CD14-positive monocyte (primary cell): ENCODE data around the gene TMEM236. TPM values are rescaled to one million over a fixed set of nuclear protein-coding genes. Genes with fewer than 3 reads are reported as not detected.

Source experiments
- DNase-seq, 3 donors: peaks; one replicate each; pipeline ENCODE4 v3.0.0-alpha.2; 2011 to 2022
- H2AFZ ChIP-seq: 2 replicates; pipeline ENCODE4 v1.6.0; 2012; ENCODE audit warnings: mild to moderate bottlenecking, low read depth, low read length, inconsistent platforms; ENCODE audit not compliant: insufficient read depth, poor library complexity, severe bottlenecking
- H3K27ac ChIP-seq, 2 donors: 1 replicate in 1 of 2; 2 replicates in 1 of 2; pipeline ENCODE4 v1.5.1; 2012 to 2013; ENCODE audit warnings: low read length in 2 of 2, control low read depth in 1 of 2, inconsistent platforms in 1 of 2, low read depth in 1 of 2, mild to moderate bottlenecking in 1 of 2
- H3K27me3 ChIP-seq, 2 donors: one replicate each; pipeline versions ENCODE4 v1.6.0 to v1.6.1; 2011 to 2013; ENCODE audit warnings: low read length in 2 of 2; ENCODE audit not compliant: control insufficient read depth in 2 of 2, insufficient read depth in 2 of 2
- H3K36me3 ChIP-seq, 2 donors: replicated peaks in 1 of 2; 1 replicate in 1 of 2; 2 replicates in 1 of 2; pipeline versions ENCODE4 v1.5.1 to v1.6.1; 2012 to 2013; ENCODE audit warnings: low read length in 2 of 2, control low read depth in 1 of 2, inconsistent platforms in 1 of 2, mild to moderate bottlenecking in 1 of 2; ENCODE audit not compliant: insufficient read depth in 2 of 2, control insufficient read depth in 1 of 2
- H3K4me1 ChIP-seq, 2 donors: 1 replicate in 1 of 2; 2 replicates in 1 of 2; pipeline versions ENCODE4 v1.5.1 to v1.6.1; 2012 to 2013; ENCODE audit warnings: low read length in 2 of 2, control low read depth in 1 of 2, inconsistent platforms in 1 of 2, mild to moderate bottlenecking in 1 of 2, moderate library complexity in 1 of 2; ENCODE audit not compliant: insufficient read depth in 2 of 2, control insufficient read depth in 1 of 2
- H3K4me2 ChIP-seq: replicated peaks from 2 replicates; pipeline ENCODE3; 2012; ENCODE audit warnings: low read length, moderate library complexity, mild to moderate bottlenecking; ENCODE audit not compliant: poor library complexity, severe bottlenecking; ENCODE audit errors: extremely low read depth
- H3K4me3 ChIP-seq, 3 experiments: fragments of 200-600 bp in 1 of 3; sonication (generic) in 1 of 3; replicated peaks in 1 of 3; 1 replicate in 2 of 3; 2 replicates in 1 of 3; pipeline ENCODE4 v1.5.1; 2011 to 2013; ENCODE audit warnings: low read length in 3 of 3, mild to moderate bottlenecking in 3 of 3, control low read depth in 2 of 3, low read depth in 2 of 3, inconsistent platforms in 1 of 3, moderate library complexity in 1 of 3
- H3K79me2 ChIP-seq: 2 replicates; pipeline ENCODE4 v1.6.0; 2012; ENCODE audit warnings: mild to moderate bottlenecking, control low read depth, inconsistent platforms, low read length, moderate library complexity; ENCODE audit not compliant: insufficient read depth
- H3K9ac ChIP-seq: 2 replicates; pipeline ENCODE4 v1.6.0; 2017; ENCODE audit warnings: low read length, mild to moderate bottlenecking; ENCODE audit not compliant: insufficient read depth, poor library complexity, severe bottlenecking
- H3K9me3 ChIP-seq, 2 donors: replicated peaks in 1 of 2; 1 replicate in 1 of 2; 2 replicates in 1 of 2; pipeline versions ENCODE4 v1.5.1 to v1.6.1; 2012 to 2013; ENCODE audit warnings: low read length in 2 of 2, control low read depth in 1 of 2; ENCODE audit not compliant: control insufficient read depth in 1 of 2, insufficient read depth in 1 of 2
- H4K20me1 ChIP-seq: 2 replicates; pipeline ENCODE4 v1.6.0; 2012; ENCODE audit warnings: mild to moderate bottlenecking, low read length, control low read depth, moderate library complexity; ENCODE audit not compliant: insufficient read depth
- H3K27ac Mint-ChIP-seq, 7 donors: one replicate each; pipeline ENCODE4 v1.8.0; 2020; ENCODE audit warnings: mild to moderate bottlenecking in 7 of 7, mixed read lengths in 7 of 7, moderate library complexity in 6 of 7, inconsistent platforms in 2 of 7
- H3K27me3 Mint-ChIP-seq, 3 donors: one replicate each; pipeline ENCODE4 v1.8.0; 2021 to 2022; ENCODE audit warnings: low read depth in 3 of 3, mild to moderate bottlenecking in 3 of 3, mixed read lengths in 3 of 3, moderate library complexity in 3 of 3, inconsistent platforms in 1 of 3
- H3K36me3 Mint-ChIP-seq, 2 donors: one replicate each; pipeline ENCODE4 v1.8.0; 2020; ENCODE audit warnings: mixed read lengths in 2 of 2, inconsistent platforms in 1 of 2, mild to moderate bottlenecking in 1 of 2
- H3K4me1 Mint-ChIP-seq: one replicate; pipeline ENCODE4 v1.8.0; 2020; ENCODE audit warnings: mild to moderate bottlenecking, mixed read lengths
- H3K4me3 Mint-ChIP-seq, 2 donors: one replicate each; pipeline ENCODE4 v1.8.0; 2020; ENCODE audit warnings: mild to moderate bottlenecking in 2 of 2, mixed read lengths in 2 of 2, moderate library complexity in 1 of 2
- H3K9me3 Mint-ChIP-seq, 7 donors: one replicate each; pipeline ENCODE4 v1.8.0; 2020 to 2022; ENCODE audit warnings: mixed read lengths in 7 of 7, mild to moderate bottlenecking in 6 of 7, moderate library complexity in 6 of 7, inconsistent platforms in 2 of 7
- CTCF ChIP-seq: fragments of 200-600 bp; IDR thresholded peaks from one replicate; pipeline ENCODE4 v1.8.0; 2022; ENCODE audit warnings: antibody characterized with exemption, mild to moderate bottlenecking
- WGBS: methylation state at CpG from one replicate; pipeline ENCODE4 v1.1.5; 2013; ENCODE audit warnings: missing lambda C conversion rate; ENCODE audit not compliant: insufficient coverage; 5-methylcytosine and 5-hydroxymethylcytosine counted together
- intact Hi-C, 2 donors: fragments of 100-400 bp; cut with micrococcal nuclease; formaldehyde crosslinking; loops; one replicate each; pipeline versions ENCODE4 v1.15.0 to v1.15.1; 2023
- polyA plus RNA-seq, 3 donors: library from polyadenylated mRNA; depleted of rRNA in 1 of 3; unstranded in 2 of 3; stranded (reverse) in 1 of 3; fragments of 300-500 nt in 2 of 3; fragments of >200 nt in 1 of 3; fragmentation: Illumina TruSeq in 2 of 3; gene quantifications; 1 replicate in 2 of 3; 2 replicates in 1 of 3; pipeline ENCODE4 v1.2.3, GENCODE V29; 2012 to 2021

TMEM236 gene
- polyA plus RNA-seq, 3 donors: 0.08 TPM; not detected in 2

DNA sequence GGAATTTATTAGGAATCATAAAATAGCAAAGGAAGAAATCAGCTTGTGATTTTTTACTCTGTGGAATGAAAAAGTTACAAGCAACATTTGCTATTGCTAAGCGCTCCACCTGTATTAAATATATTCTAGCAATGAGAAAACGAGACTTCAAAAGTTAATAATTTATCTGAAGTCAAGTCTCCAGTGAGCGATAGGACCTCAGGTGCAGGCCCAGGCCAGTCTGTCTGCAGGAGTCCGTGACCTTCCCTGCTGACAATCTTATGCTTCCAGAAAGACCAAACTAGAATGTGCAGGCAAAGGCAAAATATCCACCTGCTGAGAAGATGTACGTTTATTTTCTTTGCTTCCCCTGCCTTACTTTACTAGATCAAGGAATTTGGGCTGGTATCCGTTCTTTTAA, 79.9 kb downstream of the TMEM236 start:
- Mint-ChIP-seq H3K27me3 (peaks cover 0 to 10% (median 3%) of the 10 kb centered on the region in 3 donors), H3K9me3 (peaks cover 0 to 2% (median 1%) of the 10 kb centered on the region in 7 donors), H3K36me3 (no peaks in the 10 kb centered on the region), H3K4me3 (no peak overlapping the region), H3K27ac (peak overlapping the region in 4 of 7 donors; percentile 35 to 84 (median 77)), H3K4me1 (peaks cover 53% of the 10 kb centered on the region)
- Histone ChIP-seq H3K4me1 (peaks cover 30 to 47% of the 10 kb centered on the region in 2 donors), H3K27me3 (peaks cover 0 to 3% of the 10 kb centered on the region in 2 donors), H3K9me3 (no peaks in the 10 kb centered on the region), H3K27ac (no peak overlapping the region), H3K36me3 (no peaks in the 10 kb centered on the region), H3K4me2 (no peak overlapping the region), H3K79me2 (no peaks in the 10 kb centered on the region), H3K4me3 (no peak overlapping the region), H3K9ac (no peak overlapping the region), H4K20me1 (no peaks in the 10 kb centered on the region), H2AFZ (no peak overlapping the region)
- no peak for DNase-seq
- intact Hi-C loops: loop anchor here in 1 of 2 donors (10.0 kb wide), 1 partner anchor 47 kb away; no protein-coding TSS in a partner anchor
- no peak for TF ChIP-seq CTCF
- 95% methylated on average over 3 of the region's 6 CpGs for WGBS

DNA sequence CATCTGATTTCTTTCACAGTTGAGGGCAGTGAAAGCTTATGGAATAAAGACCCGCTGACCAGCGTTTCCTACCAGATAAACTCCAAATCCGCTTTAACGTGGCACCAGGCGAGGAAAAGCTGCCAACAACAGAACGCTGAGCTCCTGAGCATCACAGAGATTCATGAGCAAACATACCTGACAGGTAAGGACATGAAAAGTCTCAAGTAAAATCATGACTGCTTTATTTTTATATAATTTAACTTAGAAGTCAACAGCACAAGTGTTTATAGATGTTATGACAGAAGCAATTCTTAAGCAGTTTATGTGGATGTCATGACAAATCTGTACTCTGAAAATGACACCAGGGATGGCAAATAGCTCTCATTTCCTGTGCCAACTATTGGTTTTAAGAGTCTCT, 81.7 kb downstream of the TMEM236 start:
- no peak overlapping the region for H3K27ac ChIP-seq
- H3K9ac ChIP-seq: no peak overlapping the region
- no peaks in the 10 kb centered on the region for H3K9me3 ChIP-seq
- TF ChIP-seq CTCF: no peak
- Mint-ChIP-seq H3K4me3 (no peak overlapping the region), H3K27ac (no peak overlapping the region), H3K9me3 (peaks cover 0 to 1% (median 0%) of the 10 kb centered on the region in 7 donors), H3K36me3 (no peaks in the 10 kb centered on the region), H3K27me3 (peaks cover 0 to 7% (median 3%) of the 10 kb centered on the region in 3 donors), H3K4me1 (peaks cover 64% of the 10 kb centered on the region)
- H2AFZ ChIP-seq: no peak overlapping the region
- 100% methylated on average over 6 of the region's 6 CpGs for WGBS
- H3K4me2 ChIP-seq: no peak overlapping the region
- no peaks in the 10 kb centered on the region for H3K79me2 ChIP-seq
- no peaks in the 10 kb centered on the region for H3K36me3 ChIP-seq
- DNase-seq: no peak
- intact Hi-C loops: loop anchor here in 1 of 2 donors (10.0 kb wide), 1 partner anchor 49 kb away; no protein-coding TSS in a partner anchor
- peaks cover 0 to 3% of the 10 kb centered on the region in 2 donors for H3K27me3 ChIP-seq
- peaks cover 44 to 61% of the 10 kb centered on the region in 2 donors for H3K4me1 ChIP-seq
- H4K20me1 ChIP-seq: no peaks in the 10 kb centered on the region
- H3K4me3 ChIP-seq: no peak overlapping the region
